Measurements from ENCODE around the gene JMJD6. TPM values are rescaled to one million over a fixed set of nuclear protein-coding genes. Genes with fewer than 3 reads are reported as not detected.

JMJD6 gene
- total and polyA plus RNA-seq, 2 of the 8 experiments (the other 6 are each of a cell fraction or from before 2014, with no cell fraction given): 8.6 to 18.6 TPM

GRCh38 chr17:76695059-76695831, 31.2 kb downstream of the JMJD6 start:
- Histone ChIP-seq H3K27ac (ENCODE audit: low read depth, low read length) (no peak overlapping the region), H3K23ac (ENCODE audit: insufficient read length) (no peak overlapping the region), H2AK5ac (ENCODE audit: low read depth, low read length) (no peak overlapping the region), H2AFZ (ENCODE audit: low read length) (no peak overlapping the region), H3K14ac (ENCODE audit: insufficient read length) (no peak overlapping the region), H3K23me2 (ENCODE audit: low read depth, low read length) (no peaks in the 10 kb centered on the region), H4K5ac (ENCODE audit: insufficient read length, low read depth, low read length) (no peak overlapping the region), H3K4ac (replicated peaks; ENCODE audit: insufficient read length, low read depth, low read length) (no peak overlapping the region), H3K79me1 (ENCODE audit: low read depth, low read length) (peaks cover 3% of the 10 kb centered on the region; the same call in 1 of the 2 replicates), H3K9me3 (ENCODE audit: insufficient read depth in 2 of 2, low read depth in 1 of 2, low read length in 1 of 2) (no peaks in the 10 kb centered on the region), H2BK12ac (ENCODE audit: low read depth, low read length) (no peak overlapping the region), H4K91ac (replicated peaks; ENCODE audit: insufficient read length, low read length) (no peak overlapping the region), H3K4me1 (replicated peaks in 1 of 4; ENCODE audit: control insufficient read depth in 3 of 4, insufficient read depth in 4 of 4, low read length in 3 of 4) (peaks cover 0 to 14% (median 10%) of the 10 kb centered on the region in 4 experiments; a peak in 6 of 7 replicates), H3K4me2 (ENCODE audit: insufficient read depth in 1 of 2, low read depth in 2 of 2, low read length in 2 of 2) (no peak overlapping the region), H3K56ac (replicated peaks; ENCODE audit: insufficient read length, low read depth, low read length) (no peak overlapping the region), H3K36me3 (ENCODE audit: control insufficient read depth in 2 of 4, insufficient read depth in 4 of 4, low read length in 3 of 4) (no peaks in the 10 kb centered on the region), H2BK15ac (ENCODE audit: low read length) (no peak overlapping the region), H3K27me3 (replicated peaks in 1 of 4; ENCODE audit: control insufficient read depth in 3 of 4, extremely low read depth in 1 of 4, insufficient read depth in 3 of 4, low read length in 3 of 4) (no peaks in the 10 kb centered on the region; a peak in 1 of 7 replicates), H3K9ac (replicated peaks in 1 of 4; ENCODE audit: extremely low read depth in 1 of 4, low read depth in 3 of 4, low read length in 3 of 4) (no peak overlapping the region), H3K18ac (ENCODE audit: extremely low read depth, low read length) (no peak overlapping the region), H3K79me2 (ENCODE audit: control insufficient read depth in 1 of 2, insufficient read depth in 2 of 2, low read length in 2 of 2) (no peaks in the 10 kb centered on the region), H4K8ac (ENCODE audit: extremely low read depth, insufficient read depth, low read length) (no peak overlapping the region), H2BK120ac (replicated peaks; ENCODE audit: low read depth, low read length) (no peak overlapping the region), H2BK20ac (ENCODE audit: low read length) (no peak overlapping the region), H3K4me3 (ENCODE audit: extremely low read depth in 1 of 4, insufficient read depth in 2 of 4, low read depth in 3 of 4, low read length in 4 of 4) (no peak overlapping the region), H4K20me1 (replicated peaks in 1 of 2; ENCODE audit: control insufficient read depth in 1 of 2, insufficient read depth in 2 of 2, low read length in 2 of 2) (no peaks in the 10 kb centered on the region), H2BK5ac (ENCODE audit: low read depth, low read length) (no peak overlapping the region)
- POLR2A ChIA-PET (ENCODE audit: partially characterized antibody): interaction anchor here (0.7 to 1.0 kb wide), 2 partner anchors 16 to 24 kb away, joined by 3 read pairs; partner anchors contain the start of gene MXRA7
- CTCF ChIA-PET (ENCODE audit: partially characterized antibody): interaction anchor here (0.9 to 5.6 kb wide), 6 partner anchors 13 to 390 kb away, joined by 3 to 43 read pairs (median 18); partner anchors contain the start of gene MXRA7
- DNase-seq (ENCODE audit: low read depth in 1 of 2, low spot score in 2 of 2) (no peak), FAIRE-seq (no peak)
- WGBS, 2 experiments (ENCODE audit: extremely low coverage in 1 of 2, insufficient coverage in 1 of 2, insufficient read length in 1 of 2, insufficient replicate concordance in 2 of 2, low coverage in 1 of 2, low lambda C conversion rate in 2 of 2, missing lambda C conversion rate in 1 of 2): 94% methylated on average over 15 of the region's 16 CpGs; no CpG with 5 or more reads in 1 of the 2 experiments
- no peak for TF ChIP-seq TCF12 (IDR thresholded peaks at IDR 0.05; ENCODE audit: low read depth, low read length)
- TF ChIP-seq SIN3A (conservative IDR thresholded peaks at IDR 0.05 in 1 of 2, IDR thresholded peaks at IDR 0.05 in 1 of 2; ENCODE audit: low read depth in 1 of 2, low read length in 2 of 2): no peak
- TF ChIP-seq SIRT6 (IDR thresholded peaks at IDR 0.05; ENCODE audit: low read length): no peak
- no peak for TF ChIP-seq RXRA (IDR thresholded peaks at IDR 0.05; ENCODE audit: insufficient read depth, low read depth, low read length)
- TF ChIP-seq CHD2 (IDR thresholded peaks at IDR 0.05; ENCODE audit: low read length): no peak
- no peak for TF ChIP-seq SP4 (IDR thresholded peaks at IDR 0.05; ENCODE audit: low read length)
- TF ChIP-seq RFX5 (IDR thresholded peaks at IDR 0.05; ENCODE audit: borderline replicate concordance, low read depth, low read length): no peak
- no peak for TF ChIP-seq CEBPB (IDR thresholded peaks at IDR 0.05; ENCODE audit: low read depth, low read length)
- TF ChIP-seq POLR2A (IDR thresholded peaks at IDR 0.05; ENCODE audit: control extremely low read depth in 1 of 2, low read depth in 2 of 2, low read length in 2 of 2): no peak

Data from H1 (cell line).